IMR-90 (cell line): Measurements from ENCODE around the gene CENPA. TPM values are rescaled to one million over a fixed set of nuclear protein-coding genes. Genes with fewer than 3 reads are reported as not detected.
"Not testable (repeated sequence)": the region's sequence is repeated elsewhere in the genome, so short reads cannot be mapped to it uniquely, and the experiment has no call there.

Experiments used
- ATAC-seq: fragments of 200-7000 bp; cut with Tn5 transposase; 2 replicates; pipeline ENCODE4 v1.9.1; 2020; ENCODE audit warnings: low read depth, mild to moderate bottlenecking, moderate library complexity
- BruUV-seq: library from RNA; stranded (reverse); fragments of 400-500 nt; replicated peaks from 2 replicates; lab custom pipeline; 2021; lab: Mats Ljungman, UMichigan
- CTCF ChIA-PET: fragments of 300-600 bp; formaldehyde crosslinking; extraction: SDS; loops from one replicate; lab custom pipeline; 2021; ENCODE audit warnings: antibody characterized with exemption; lab: Yijun Ruan, JAX
- POLR2A ChIA-PET: fragments of 300-600 bp; sonication (Branson Sonifier 250); formaldehyde crosslinking; loops from one replicate; lab custom pipeline; 2022; ENCODE audit warnings: antibody characterized with exemption; ENCODE audit not compliant: unreplicated experiment; lab: Charles Lee
- DNase-seq: peaks from one replicate; pipeline ENCODE4 v3.0.0; 2013
- H2AFZ ChIP-seq: replicated peaks from 2 replicates; pipeline ENCODE3; 2013; ENCODE audit warnings: low read length, mild to moderate bottlenecking; ENCODE audit not compliant: poor library complexity
- H2AK5ac ChIP-seq: 2 replicates; pipeline ENCODE4 v1.6.1; 2013; ENCODE audit warnings: low read depth, low read length, inconsistent platforms
- H2AK9ac ChIP-seq: replicated peaks from 2 replicates; pipeline ENCODE3; 2013; ENCODE audit warnings: mild to moderate bottlenecking, low read depth, low read length, moderate library complexity; ENCODE audit not compliant: poor library complexity
- H2BK120ac ChIP-seq: 2 replicates; pipeline ENCODE4 v1.6.1; 2013; ENCODE audit warnings: low read depth, low read length, inconsistent platforms
- H2BK15ac ChIP-seq: 3 replicates; pipeline ENCODE4 v1.6.1; 2013; ENCODE audit warnings: low read depth, low read length, inconsistent platforms
- H2BK20ac ChIP-seq: 2 replicates; pipeline ENCODE4 v1.6.1; 2013; ENCODE audit warnings: low read depth, mild to moderate bottlenecking, inconsistent platforms, low read length, moderate library complexity
- H2BK5ac ChIP-seq: 2 replicates; pipeline ENCODE4 v1.6.1; 2013; ENCODE audit warnings: mild to moderate bottlenecking, low read depth, low read length, inconsistent platforms; ENCODE audit not compliant: poor library complexity, severe bottlenecking
- H3K14ac ChIP-seq: replicated peaks from 2 replicates; pipeline ENCODE4 v1.6.1; 2013; ENCODE audit warnings: low read depth, low read length, inconsistent platforms
- H3K18ac ChIP-seq: 2 replicates; pipeline ENCODE4 v1.6.1; 2013; ENCODE audit warnings: low read depth, low read length, control low read depth
- H3K23ac ChIP-seq: 2 replicates; pipeline ENCODE4 v1.6.1; 2013; ENCODE audit warnings: low read depth, low read length, inconsistent platforms
- H3K27ac ChIP-seq: 2 replicates; pipeline ENCODE4 v1.5.1; 2013; ENCODE audit warnings: mild to moderate bottlenecking, control low read depth, low read length; ENCODE audit not compliant: insufficient read depth
- H3K27me3 ChIP-seq: 2 replicates; pipeline ENCODE4 v1.6.1; 2013; ENCODE audit warnings: low read length; ENCODE audit not compliant: control insufficient read depth, insufficient read depth
- H3K36me3 ChIP-seq: 2 replicates; pipeline ENCODE4 v1.6.1; 2013; ENCODE audit warnings: low read length, mixed read lengths; ENCODE audit not compliant: control insufficient read depth, insufficient read depth
- H3K4ac ChIP-seq: 2 replicates; pipeline ENCODE4 v1.6.1; 2013; ENCODE audit warnings: low read depth, low read length, inconsistent platforms
- H3K4me1 ChIP-seq: 2 replicates; pipeline ENCODE4 v1.6.1; 2013; ENCODE audit warnings: low read length, mixed read lengths; ENCODE audit not compliant: control insufficient read depth, insufficient read depth
- H3K4me2 ChIP-seq: 2 replicates; pipeline ENCODE4 v1.6.1; 2013; ENCODE audit warnings: low read depth, mild to moderate bottlenecking, control low read depth, low read length, moderate library complexity
- H3K4me3 ChIP-seq: 2 replicates; pipeline ENCODE4 v1.5.1; 2013; ENCODE audit warnings: low read depth, mild to moderate bottlenecking, control low read depth, low read length, moderate library complexity; ENCODE audit not compliant: insufficient read depth
- H3K56ac ChIP-seq: 2 replicates; pipeline ENCODE4 v1.6.1; 2013; ENCODE audit warnings: low read length, inconsistent platforms; ENCODE audit not compliant: insufficient read depth; ENCODE audit errors: extremely low read depth
- H3K79me1 ChIP-seq, 2 experiments: 2 replicates each; pipeline ENCODE4 v1.6.1; 2013; ENCODE audit warnings: low read length in 2 of 2, inconsistent platforms in 1 of 2, low read depth in 1 of 2
- H3K9ac ChIP-seq: 2 replicates; pipeline ENCODE4 v1.6.1; 2013; ENCODE audit warnings: low read depth, low read length, control low read depth
- H3K9me1 ChIP-seq: 2 replicates; pipeline ENCODE4 v1.6.1; 2013; ENCODE audit warnings: low read length, inconsistent platforms; ENCODE audit not compliant: insufficient read depth
- H3K9me3 ChIP-seq: 2 replicates; pipeline ENCODE4 v1.6.1; 2013; ENCODE audit warnings: low read length; ENCODE audit not compliant: control insufficient read depth, insufficient read depth
- H4K20me1 ChIP-seq: 2 replicates; pipeline ENCODE4 v1.6.1; 2013; ENCODE audit warnings: low read length, inconsistent platforms; ENCODE audit not compliant: insufficient read depth
- H4K5ac ChIP-seq: 2 replicates; pipeline ENCODE4 v1.6.1; 2013; ENCODE audit warnings: mild to moderate bottlenecking, low read depth, low read length, control low read depth
- H4K8ac ChIP-seq, 2 experiments: 2 replicates each; pipeline ENCODE4 v1.6.1; 2013; ENCODE audit warnings: low read depth in 2 of 2, low read length in 2 of 2, control low read depth in 1 of 2, inconsistent platforms in 1 of 2
- H4K91ac ChIP-seq: 2 replicates; pipeline ENCODE4 v1.6.1; 2013; ENCODE audit warnings: low read depth, low read length, inconsistent platforms; ENCODE audit not compliant: insufficient read depth
- WGBS, 2 experiments: methylation state at CpG; one replicate each; pipeline versions ENCODE4 v1.1.5 to v1.1.7; 2013; ENCODE audit warnings: missing lambda C conversion rate in 2 of 2; ENCODE audit not compliant: insufficient read length in 1 of 2; ENCODE audit errors: extremely low coverage in 2 of 2; 5-methylcytosine and 5-hydroxymethylcytosine counted together
- dilution Hi-C: fragments of 300-500 bp; cut with HindIII; formaldehyde crosslinking; loops from one replicate; pipeline ENCODE4 v1.14.3; 2018; ENCODE audit warnings: low sequenced_read_pairs; ENCODE audit not compliant: unreplicated experiment
- in situ Hi-C: fragments of 300-500 bp; cut with MboI; formaldehyde crosslinking; loops from 3 replicates; pipeline ENCODE4 v1.14.3; 2019; ENCODE audit warnings: low sequenced_read_pairs, inconsistent platforms, mixed read lengths
- intact Hi-C: fragments of 100-400 bp; cut with micrococcal nuclease; formaldehyde crosslinking; loops from 2 replicates; pipeline ENCODE4 v1.10.0; 2022
- polyA plus RNA-seq, 3 experiments: library from polyadenylated mRNA; depleted of rRNA; stranded (reverse); fragments of >200 nt; gene quantifications; 2 replicates each; pipeline ENCODE4 v1.2.3, GENCODE V29; 2012; ENCODE audit warnings: low replicate concordance in 1 of 3
- total RNA-seq: library from RNA; depleted of rRNA; stranded (reverse); fragments of >200 nt; gene quantifications from 2 replicates; pipeline ENCODE4 v1.2.3, GENCODE V29; 2012

Gene CENPA
- total and polyA plus RNA-seq, 2 of the 4 experiments (the other 2 are of a cell fraction) = 7.7 to 14.9 TPM

DNA sequence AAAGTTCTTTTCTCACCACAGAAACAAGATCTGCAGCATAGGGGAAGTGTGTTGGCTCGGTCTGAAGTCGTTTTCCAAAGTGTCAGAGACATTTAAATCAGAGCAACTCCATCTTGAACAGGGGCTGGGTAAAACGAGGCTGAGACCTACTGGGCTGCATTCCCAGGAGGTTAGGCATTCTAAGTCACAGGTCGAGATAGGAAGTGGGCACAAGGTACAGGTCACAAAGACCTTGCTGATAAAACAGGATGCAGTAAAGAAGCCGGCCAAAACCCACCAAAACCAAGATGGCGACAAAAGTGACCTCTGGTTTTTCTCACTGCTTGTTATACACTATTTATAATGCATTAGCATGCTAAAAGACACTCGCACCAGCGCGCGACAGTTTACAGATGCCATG, 24.9 kb upstream of the CENPA start:
- H4K91ac ChIP-seq, dilution Hi-C loops, ATAC-seq, H3K36me3 ChIP-seq, POLR2A ChIA-PET, H3K9me3 ChIP-seq, H3K4me3 ChIP-seq, H4K5ac ChIP-seq, BruUV-seq, intact Hi-C loops, H2BK5ac ChIP-seq, in situ Hi-C loops, H3K27me3 ChIP-seq, H3K27ac ChIP-seq, H3K4me2 ChIP-seq, H3K18ac ChIP-seq, CTCF ChIA-PET, H3K56ac ChIP-seq, DNase-seq, H2AFZ ChIP-seq, H3K23ac ChIP-seq, H3K9ac ChIP-seq, H4K8ac ChIP-seq, H3K14ac ChIP-seq, H2AK9ac ChIP-seq: not testable (repeated sequence)
- Histone ChIP-seq H3K4ac (peak overlapping the region; percentile 48; the same call in 1 of the 2 replicates), H2BK15ac (0 out of 3 replicates have a peak overlapping the region, but pooled peaks have one; percentile 55), H2AK5ac (peak overlapping the region; percentile 20; the same call in 1 of the 2 replicates), H4K20me1 (peaks cover 15% of the 10 kb centered on the region; the same call in 1 of the 2 replicates), H3K4me1 (peaks cover 25% of the 10 kb centered on the region), H3K79me1 (peaks cover 17 to 41% of the 10 kb centered on the region in 2 experiments; a peak in 3 of 4 replicates), H3K9me1 (peaks cover 25% of the 10 kb centered on the region), H2BK20ac (peak overlapping the region; percentile 28), H2BK120ac (0 out of 2 replicates have a peak overlapping the region, but pooled peaks have one; percentile 47)
- WGBS, 2 experiments = 66% methylated on average over 3 of the region's 10 CpGs; no CpG with 5 or more reads in 1 of the 2 experiments
